ENCODE data around the gene PPP2R5C.
A peak's percentile ranks its signal among the peaks of the same experiment; 100 is the strongest.

PPP2R5C gene

DNA sequence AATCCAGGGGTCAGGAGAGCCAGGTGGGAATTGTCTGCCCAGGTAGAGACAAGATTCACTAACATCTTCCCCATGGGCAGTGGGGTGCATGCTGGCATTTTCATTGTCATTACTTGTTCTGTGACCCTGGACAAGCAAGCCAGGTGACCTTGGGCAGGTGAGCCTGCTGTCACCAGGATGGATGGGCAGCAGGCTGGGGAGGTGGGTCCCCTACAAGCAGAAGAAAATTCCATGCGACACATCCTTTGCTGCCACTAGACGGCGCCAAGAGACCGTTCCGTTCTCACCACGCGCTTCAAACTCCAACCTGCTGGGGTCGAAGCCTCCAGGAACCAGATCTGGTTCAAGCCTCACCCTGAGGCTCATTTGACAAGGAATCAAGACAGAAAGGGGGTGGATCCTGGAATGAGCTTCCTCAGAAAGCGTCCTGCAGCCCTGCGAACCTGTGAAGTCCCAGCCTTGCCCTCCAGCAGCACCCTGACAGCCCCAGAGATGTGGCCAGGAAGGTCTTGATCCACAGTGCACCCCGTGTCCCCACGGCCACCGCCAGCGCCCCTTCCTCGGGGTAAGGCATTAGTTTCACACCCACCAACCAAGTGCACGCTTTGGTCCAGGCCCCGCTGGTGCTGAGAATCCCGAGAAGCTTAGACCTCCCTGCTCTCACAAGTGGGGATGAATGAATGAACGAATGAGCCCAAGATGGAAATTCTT lies 199.7 kb downstream of the PPP2R5C start:
- no peak overlapping the region for H3K27ac ChIP-seq
- TF ChIP-seq EZH2 (IDR thresholded peaks at IDR 0.05) = no peak
- no peak for TF ChIP-seq POLR2AphosphoS5 (IDR thresholded peaks at IDR 0.05; ENCODE audit: borderline replicate concordance, low read depth, low read length)
- TF ChIP-seq FOXP2 (optimal IDR thresholded peaks at IDR 0.05; ENCODE audit: control extremely low read depth, extremely low read length, insufficient read depth) = no peak
- DNase-seq (ENCODE audit: low read depth, low spot score) = peak; percentile 52
- no peaks in the 10 kb centered on the region for H3K9me3 ChIP-seq (ENCODE audit: low read depth, low read length)
- no peak overlapping the region for H3K9ac ChIP-seq (ENCODE audit: insufficient read length)
- H3K36me3 ChIP-seq (ENCODE audit: insufficient read depth, low read length) = no peaks in the 10 kb centered on the region
- H3K4me3 ChIP-seq = no peak overlapping the region

DNA sequence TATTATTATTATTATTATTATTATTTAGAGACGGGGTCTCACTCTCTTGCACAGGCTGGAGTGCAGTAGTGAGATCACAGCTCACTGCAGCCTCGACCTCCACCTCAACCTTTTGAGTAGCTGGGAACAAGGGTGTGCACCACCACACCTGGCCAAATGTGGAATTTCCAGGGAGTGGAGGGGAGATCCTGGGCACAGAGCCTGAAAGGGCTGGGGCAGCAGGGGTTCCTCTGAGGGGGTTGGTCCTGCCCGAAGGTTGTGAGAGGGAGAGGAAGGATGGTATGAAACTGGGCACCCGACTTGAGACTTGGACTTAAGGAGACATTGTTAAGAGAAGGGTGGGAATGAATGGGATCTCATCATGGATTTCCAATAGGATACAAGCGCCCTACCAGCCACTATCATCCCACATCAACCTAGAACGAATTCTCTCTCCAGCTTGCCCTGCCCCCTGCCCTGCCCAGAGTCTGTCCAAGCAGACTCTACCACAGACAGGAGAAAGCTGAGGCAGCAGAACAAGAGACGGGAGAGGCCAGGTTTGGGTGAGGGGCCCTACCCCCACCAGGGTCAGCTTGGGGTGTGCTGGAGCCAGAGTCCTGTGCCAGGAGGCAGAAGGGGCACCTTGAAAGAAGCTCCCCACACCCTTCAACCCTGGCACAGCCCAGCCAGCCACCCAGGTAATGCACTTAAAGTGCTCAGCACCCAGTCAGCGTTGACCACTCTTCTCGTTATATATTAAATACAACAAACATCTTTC lies 200.4 kb downstream of the PPP2R5C start:
- peak overlapping the region; percentile 66 for H3K9ac ChIP-seq (ENCODE audit: insufficient read length)
- peak overlapping the region; percentile 99 for H3K27ac ChIP-seq
- no peaks in the 10 kb centered on the region for H3K9me3 ChIP-seq (ENCODE audit: low read depth, low read length)
- TF ChIP-seq FOXP2 (optimal IDR thresholded peaks at IDR 0.05; ENCODE audit: control extremely low read depth, extremely low read length, insufficient read depth) = no peak
- TF ChIP-seq EZH2 (IDR thresholded peaks at IDR 0.05) = no peak
- TF ChIP-seq POLR2AphosphoS5 (IDR thresholded peaks at IDR 0.05; ENCODE audit: borderline replicate concordance, low read depth, low read length) = no peak
- peaks cover 4% of the 10 kb centered on the region; the same call in 1 of the 2 replicates for H3K36me3 ChIP-seq (ENCODE audit: insufficient read depth, low read length)
- H3K4me3 ChIP-seq = peak overlapping the region; percentile 71
- DNase-seq (ENCODE audit: low read depth, low spot score) = no peak

DNA sequence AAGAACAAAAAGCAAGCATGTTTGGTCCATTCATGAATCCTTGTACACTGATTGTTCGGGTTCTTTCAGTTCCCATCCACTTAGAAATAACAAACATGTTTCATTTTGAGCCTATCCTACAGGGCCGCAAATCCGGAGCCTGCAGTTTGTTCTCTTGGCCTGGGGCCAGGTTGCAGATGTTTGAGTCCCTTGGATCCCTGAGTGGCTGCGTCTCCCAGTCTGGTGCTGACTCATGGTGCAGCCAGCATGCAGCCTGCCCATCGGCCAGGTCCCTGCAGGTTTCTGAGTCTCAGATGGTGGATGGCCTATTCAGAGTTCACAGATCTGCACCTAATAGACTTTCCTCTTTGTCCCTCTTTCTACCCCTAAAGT lies 201.0 kb downstream of the PPP2R5C start:
- Histone ChIP-seq H3K27ac (peak overlapping the region; percentile 99), H3K4me3 (peak overlapping the region; percentile 71), H3K9me3 (ENCODE audit: low read depth, low read length) (no peaks in the 10 kb centered on the region), H3K36me3 (ENCODE audit: insufficient read depth, low read length) (peaks cover 7% of the 10 kb centered on the region; the same call in 1 of the 2 replicates), H3K9ac (ENCODE audit: insufficient read length) (peak overlapping the region; percentile 67)
- no peak for TF ChIP-seq EZH2 (IDR thresholded peaks at IDR 0.05)
- peak; percentile 67 for DNase-seq (ENCODE audit: low read depth, low spot score)

DNA sequence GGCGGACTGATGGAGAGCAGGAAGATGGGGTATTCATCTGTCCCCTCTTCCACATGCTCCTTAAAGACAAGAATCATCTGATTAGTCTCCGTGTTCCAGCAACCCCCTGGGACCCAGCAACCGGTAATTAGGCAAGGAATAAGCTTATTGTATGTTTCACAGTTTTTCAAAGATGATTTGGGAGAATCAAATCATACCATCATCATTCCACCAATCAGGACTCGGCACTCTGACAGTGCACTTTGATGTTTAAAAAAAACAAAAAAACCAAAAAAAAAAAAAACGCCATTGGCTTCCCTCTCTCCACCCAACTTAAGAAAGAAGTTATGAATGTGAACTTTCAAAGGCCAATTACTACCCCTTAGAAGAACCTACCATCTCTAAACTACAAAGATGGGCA lies 201.5 kb downstream of the PPP2R5C start:
- Histone ChIP-seq H3K9ac (ENCODE audit: insufficient read length) (peak overlapping the region; percentile 67), H3K36me3 (ENCODE audit: insufficient read depth, low read length) (peaks cover 13% of the 10 kb centered on the region), H3K9me3 (ENCODE audit: low read depth, low read length) (no peaks in the 10 kb centered on the region), H3K27ac (peak overlapping the region; percentile 99), H3K4me3 (peak overlapping the region; percentile 71)
- TF ChIP-seq EZH2 (IDR thresholded peaks at IDR 0.05) = no peak
- TF ChIP-seq FOXP2 (optimal IDR thresholded peaks at IDR 0.05; ENCODE audit: control extremely low read depth, extremely low read length, insufficient read depth) = no peak
- no peak for TF ChIP-seq POLR2AphosphoS5 (IDR thresholded peaks at IDR 0.05; ENCODE audit: borderline replicate concordance, low read depth, low read length)
- peak; percentile 66 for DNase-seq (ENCODE audit: low read depth, low spot score)

DNA sequence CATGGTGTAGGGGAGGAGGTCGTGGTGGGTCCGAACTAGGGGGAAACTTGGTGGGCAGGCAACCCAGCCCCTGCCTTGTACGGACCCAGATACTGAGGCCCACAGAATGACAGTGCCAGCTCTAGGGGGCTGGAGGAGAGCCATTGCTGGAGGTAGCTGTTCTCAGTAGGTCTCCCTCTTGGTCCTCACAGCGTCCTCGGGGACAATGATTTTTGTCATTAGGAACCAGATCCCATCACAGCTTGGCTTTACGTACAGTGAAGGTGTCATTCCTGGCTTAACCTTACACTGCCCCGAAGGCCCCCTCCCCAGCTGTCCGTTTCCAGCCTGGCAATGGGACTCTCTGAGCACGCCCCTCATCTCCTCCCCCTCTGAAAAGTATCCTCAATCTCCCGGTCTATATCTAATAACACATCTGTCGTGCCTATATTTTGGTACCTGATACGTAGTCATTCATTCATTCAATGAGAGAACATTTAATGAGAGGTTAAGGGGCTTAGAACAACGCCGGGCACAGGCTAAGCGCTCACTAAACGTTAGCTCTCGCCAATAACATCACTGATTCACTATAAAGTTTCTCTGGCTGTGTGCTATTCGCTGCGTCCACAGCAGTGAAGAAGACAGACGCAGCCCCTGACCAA lies 202.3 kb downstream of the PPP2R5C start:
- no peak for DNase-seq (ENCODE audit: low read depth, low spot score)
- Histone ChIP-seq H3K27ac (peak overlapping the region; percentile 99), H3K9me3 (ENCODE audit: low read depth, low read length) (no peaks in the 10 kb centered on the region), H3K36me3 (ENCODE audit: insufficient read depth, low read length) (peaks cover 20% of the 10 kb centered on the region), H3K4me3 (peak overlapping the region; percentile 66), H3K9ac (ENCODE audit: insufficient read length) (peak overlapping the region; percentile 55)
- TF ChIP-seq POLR2AphosphoS5 (IDR thresholded peaks at IDR 0.05; ENCODE audit: borderline replicate concordance, low read depth, low read length) = no peak
- no peak for TF ChIP-seq EZH2 (IDR thresholded peaks at IDR 0.05)
- TF ChIP-seq FOXP2 (optimal IDR thresholded peaks at IDR 0.05; ENCODE audit: control extremely low read depth, extremely low read length, insufficient read depth) = no peak

DNA sequence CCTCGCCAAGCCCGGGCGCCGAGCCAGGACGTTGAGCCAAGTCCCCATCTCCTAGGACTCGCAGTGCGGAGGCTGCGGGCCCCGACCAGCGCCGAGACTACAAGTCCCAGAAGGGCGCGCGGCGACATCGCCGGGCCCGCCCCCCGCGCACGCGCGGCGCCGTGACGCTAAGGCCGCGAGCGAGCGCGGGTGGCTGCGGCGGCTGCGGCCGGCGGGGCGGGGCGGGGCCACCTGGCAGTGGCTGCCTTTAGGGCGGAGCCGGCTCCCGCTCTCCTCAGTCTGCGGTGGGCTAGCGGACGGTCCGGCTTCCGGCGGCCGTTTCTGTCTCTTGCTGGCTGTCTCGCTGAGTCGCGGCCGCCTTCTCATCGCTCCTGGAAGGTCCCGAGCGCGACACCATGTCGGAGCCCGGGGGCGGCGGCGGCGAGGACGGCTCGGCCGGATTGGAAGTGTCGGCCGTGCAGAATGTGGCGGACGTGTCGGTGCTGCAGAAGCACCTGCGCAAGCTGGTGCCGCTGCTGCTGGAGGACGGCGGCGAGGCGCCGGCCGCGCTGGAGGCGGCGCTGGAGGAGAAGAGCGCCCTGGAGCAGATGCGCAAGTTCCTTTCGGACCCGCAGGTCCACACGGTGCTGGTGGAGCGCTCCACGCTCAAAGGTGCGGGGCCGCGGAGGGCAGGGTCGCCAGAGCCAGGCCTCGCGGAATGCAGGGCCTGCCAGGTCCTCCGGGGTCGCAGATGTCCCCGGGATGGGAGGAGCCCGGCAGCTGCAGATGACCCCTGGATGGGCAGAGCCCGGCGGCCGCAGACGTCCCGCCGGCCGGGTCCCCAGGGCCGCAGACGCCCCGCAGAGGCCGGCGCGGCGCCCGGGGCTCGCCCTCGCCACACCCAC lies 203.0 kb downstream of the PPP2R5C start, which contains the start of gene DYNC1H1:
TSS of gene DYNC1H1 (plus strand) at position 277 of the 884 bp plus-strand sequence. CDS start at position 396, 119 bp downstream.
- H3K9me3 ChIP-seq (ENCODE audit: low read depth, low read length) = no peaks in the 10 kb centered on the region
- TF ChIP-seq POLR2AphosphoS5 (IDR thresholded peaks at IDR 0.05; ENCODE audit: borderline replicate concordance, low read depth, low read length) (peak; percentile 98), FOXP2 (optimal IDR thresholded peaks at IDR 0.05; ENCODE audit: control extremely low read depth, extremely low read length, insufficient read depth) (no peak)
- peaks cover 27% of the 10 kb centered on the region for H3K36me3 ChIP-seq (ENCODE audit: insufficient read depth, low read length)
- DNase-seq (ENCODE audit: low read depth, low spot score) = no peak
- H3K4me3 ChIP-seq = peak within 1 kb of the TSS; percentile 87
- peak within 1 kb of the TSS; percentile 88 for H3K9ac ChIP-seq (ENCODE audit: insufficient read length)
- H3K27ac ChIP-seq = peak within 1 kb of the TSS; percentile 99

DNA sequence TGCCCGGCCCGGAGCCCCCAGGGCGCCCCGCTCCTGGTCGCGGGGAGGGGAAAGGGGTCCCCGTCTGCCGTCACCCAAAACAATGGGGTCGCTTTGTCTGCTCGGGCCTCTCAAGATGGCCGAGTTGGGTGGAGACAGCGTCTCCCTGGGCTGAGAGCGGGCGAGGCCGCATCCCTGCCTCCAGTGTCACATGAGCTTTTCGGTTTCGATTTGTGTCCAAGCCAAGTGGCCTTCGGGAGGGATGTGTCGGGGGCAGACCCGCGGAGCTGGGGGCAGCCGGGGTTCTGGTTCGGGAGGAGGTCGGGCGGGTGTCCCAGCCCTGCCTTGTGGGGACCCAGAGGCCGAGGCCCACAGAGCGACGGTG lies 203.7 kb downstream of the PPP2R5C start:
- Histone ChIP-seq H3K4me3 (peak overlapping the region; percentile 87), H3K36me3 (ENCODE audit: insufficient read depth, low read length) (peaks cover 33% of the 10 kb centered on the region), H3K9ac (ENCODE audit: insufficient read length) (peak overlapping the region; percentile 88), H3K27ac (no peak overlapping the region), H3K9me3 (ENCODE audit: low read depth, low read length) (no peaks in the 10 kb centered on the region)
- TF ChIP-seq POLR2AphosphoS5 (IDR thresholded peaks at IDR 0.05; ENCODE audit: borderline replicate concordance, low read depth, low read length) = no peak
- no peak for TF ChIP-seq EZH2 (IDR thresholded peaks at IDR 0.05)
- no peak for TF ChIP-seq FOXP2 (optimal IDR thresholded peaks at IDR 0.05; ENCODE audit: control extremely low read depth, extremely low read length, insufficient read depth)
- DNase-seq (ENCODE audit: low read depth, low spot score) = no peak

Data from SK-N-MC (cell line).